Stimulated activated CD4-positive, alpha-beta T cell treated with anti-CD3 and anti-CD28 coated beads, Interleukin-15, amount 100 ng/mL, for 24 hours (primary cell): ENCODE measurements around the gene PAIP2B.

ENCODE experiments used
- DNase-seq: peaks from one replicate; pipeline ENCODE4 v3.0.0-alpha.2; 2020

The PAIP2B gene

DNA sequence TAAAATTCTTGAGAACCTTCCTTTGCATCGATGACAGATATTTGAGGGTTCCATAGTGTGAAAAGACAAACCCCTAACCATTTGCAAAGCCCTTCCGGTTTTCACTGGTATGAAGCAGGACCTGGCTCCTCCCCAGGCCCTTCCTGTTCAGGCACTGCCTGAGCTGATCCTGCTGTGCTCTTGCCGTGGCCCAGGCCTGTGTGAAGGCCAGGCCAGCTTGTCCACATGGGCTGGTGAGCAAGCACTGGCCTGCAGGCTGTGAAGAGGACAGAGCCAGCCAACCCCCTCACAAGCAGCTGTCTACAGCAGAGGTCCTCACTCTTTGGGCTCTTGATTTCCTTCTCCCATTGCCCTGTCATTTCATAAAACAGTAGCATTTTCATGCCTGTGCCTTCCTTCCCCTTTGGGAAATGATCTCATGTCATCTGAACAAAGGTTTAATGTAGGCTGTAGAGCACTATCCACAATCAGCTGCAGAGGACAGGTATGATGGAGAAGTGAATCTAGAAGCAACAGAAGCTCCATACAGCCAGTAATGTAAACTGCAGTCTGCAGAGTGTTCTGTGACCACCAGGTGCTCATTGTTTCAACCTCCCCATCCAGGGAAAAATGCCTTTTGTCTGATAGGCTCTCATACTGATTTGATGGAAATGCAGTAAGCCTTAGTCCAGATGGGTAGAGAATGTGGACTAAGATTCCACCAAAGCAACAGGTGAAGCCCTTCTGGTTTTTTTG is 76.7 kb downstream of the PAIP2B start:
- DNase-seq = no peak

DNA sequence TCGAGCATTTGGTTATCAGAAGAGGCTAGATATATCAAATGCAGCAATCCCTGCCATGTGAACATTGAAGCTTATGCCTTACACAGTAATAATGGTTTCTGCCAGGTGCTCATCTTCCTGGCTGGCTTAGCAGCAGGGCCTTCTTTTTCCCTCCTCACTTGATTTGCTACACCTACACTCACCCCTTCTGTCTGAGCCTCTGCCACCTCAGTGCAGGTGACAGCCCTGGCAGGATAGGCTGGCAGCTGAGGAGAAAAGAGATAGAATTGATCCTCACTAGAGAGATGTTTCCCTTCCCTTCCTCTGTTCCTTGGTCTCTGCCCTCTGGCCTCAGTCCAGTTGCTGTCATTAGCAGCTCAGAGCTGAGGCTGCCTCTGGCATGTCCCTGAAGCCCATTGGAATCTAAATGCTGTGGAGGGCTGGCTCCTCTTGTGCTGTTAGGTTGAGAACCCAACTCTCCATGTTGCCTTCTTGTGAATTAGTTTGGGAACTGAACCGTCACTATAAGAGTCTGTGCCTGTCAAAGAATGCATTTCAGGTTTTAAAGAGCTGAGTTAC is 78.3 kb downstream of the PAIP2B start:
- DNase-seq = no peak

DNA sequence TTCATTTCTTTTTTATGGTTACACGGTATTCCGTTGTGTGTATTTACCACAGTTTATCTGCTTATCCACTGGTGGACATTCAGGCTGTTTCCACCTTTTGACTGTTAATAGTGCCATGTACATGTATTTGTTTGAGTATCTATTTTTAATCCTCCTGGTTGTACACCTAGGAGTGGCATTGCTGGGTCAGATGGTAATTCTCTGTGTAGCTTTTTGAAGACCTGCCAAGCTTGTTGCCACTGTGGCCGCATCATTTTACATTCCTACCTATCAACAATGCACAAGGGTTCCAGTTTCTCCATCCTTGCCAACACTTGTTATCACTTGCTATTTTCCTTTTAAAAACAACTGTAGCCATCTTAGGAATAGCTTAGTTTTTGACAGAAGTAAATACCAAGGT is 83.1 kb downstream of the PAIP2B start:
- DNase-seq = no peak

GRCh38 chr2:71136174-71136573 is 90.7 kb downstream of the PAIP2B start:
- no peak for DNase-seq

DNA sequence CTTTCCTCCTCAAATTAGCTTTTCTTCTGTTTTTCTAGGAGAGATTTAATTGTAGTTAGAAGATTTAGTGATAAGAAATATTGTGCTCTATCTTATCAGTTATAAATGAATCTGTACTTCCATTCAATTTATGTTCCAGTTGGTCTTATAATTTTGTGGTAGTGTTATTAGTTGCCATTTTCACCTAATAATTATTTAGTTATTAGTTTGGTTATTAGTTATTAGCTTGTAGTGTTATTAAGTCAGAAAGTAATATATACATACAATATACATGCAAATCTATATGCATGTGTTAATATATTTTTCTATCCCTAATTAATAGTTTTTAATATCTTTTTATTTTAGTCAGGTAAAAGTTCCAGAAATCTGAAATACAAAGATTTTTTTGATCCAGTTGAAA is 93.3 kb downstream of the PAIP2B start:
- DNase-seq = no peak
